GM19467 (cell line): Measurements from ENCODE around the gene POSTN.

Experiments used
- ATAC-seq: cut with Tn5 transposase; IDR thresholded peaks from one replicate; pipeline ENCODE4 v1.9.1; 2021; ENCODE audit warnings: mild to moderate bottlenecking, moderate library complexity; ENCODE audit not compliant: unreplicated experiment

POSTN gene

DNA sequence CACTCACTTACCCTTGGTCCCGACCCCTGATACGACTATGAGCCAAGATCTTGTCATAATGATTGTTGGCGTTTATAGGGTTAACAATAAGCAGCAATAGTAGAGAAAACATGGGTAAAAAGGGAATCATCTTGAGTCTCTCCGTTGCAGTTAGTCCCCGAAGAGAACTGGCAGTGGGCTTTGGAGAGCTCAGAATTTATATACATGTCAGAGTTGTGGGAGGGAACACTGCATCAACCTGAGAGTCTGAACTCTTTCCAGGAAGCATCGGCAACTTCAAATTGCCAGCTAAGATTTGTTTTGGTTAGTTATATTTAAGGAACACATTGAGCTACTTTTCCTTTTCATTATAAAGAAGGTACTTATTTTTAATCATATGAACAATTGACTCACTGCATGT, at the start of gene POSTN:
POSTN (minus strand) TSS at position 172 of the 400 bp plus-strand sequence; CDS start at position 130, 42 bp downstream.
- ATAC-seq: no peak

- no peak for ATAC-seq
Measured at GRCh38 chr13:37647031-37647650, 48.6 kb upstream of the POSTN start.

GRCh38 chr13:37646531-37646930, 48.0 kb upstream of the POSTN start:
- ATAC-seq: no peak

DNA sequence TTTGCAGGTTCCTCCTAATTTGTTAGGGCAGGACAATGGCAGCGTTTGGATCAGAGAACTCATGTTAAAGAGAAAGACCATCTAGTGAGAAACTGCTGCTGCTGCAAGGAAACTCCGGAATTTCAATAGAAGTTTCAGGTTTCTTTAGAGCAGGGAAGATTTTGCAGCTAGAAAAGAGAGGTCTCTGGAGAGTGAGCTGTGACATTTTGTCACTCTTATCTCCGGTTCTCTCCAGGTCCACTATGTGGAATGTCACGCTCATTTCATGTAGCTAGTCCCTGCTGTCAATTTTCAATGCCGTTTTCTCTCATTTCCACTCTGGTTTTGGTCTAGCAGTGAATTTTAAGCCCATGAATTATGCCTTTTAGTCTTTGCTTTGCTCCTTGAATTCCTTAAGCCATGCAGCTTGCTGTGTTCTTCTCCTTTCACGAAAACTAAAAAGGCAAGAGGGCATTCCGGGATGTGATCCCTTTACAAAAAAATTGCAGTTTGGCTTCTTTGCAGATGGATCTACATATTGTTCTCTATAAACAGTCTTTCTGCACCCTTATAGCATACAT, 46.7 kb upstream of the POSTN start:
- ATAC-seq: no peak

DNA sequence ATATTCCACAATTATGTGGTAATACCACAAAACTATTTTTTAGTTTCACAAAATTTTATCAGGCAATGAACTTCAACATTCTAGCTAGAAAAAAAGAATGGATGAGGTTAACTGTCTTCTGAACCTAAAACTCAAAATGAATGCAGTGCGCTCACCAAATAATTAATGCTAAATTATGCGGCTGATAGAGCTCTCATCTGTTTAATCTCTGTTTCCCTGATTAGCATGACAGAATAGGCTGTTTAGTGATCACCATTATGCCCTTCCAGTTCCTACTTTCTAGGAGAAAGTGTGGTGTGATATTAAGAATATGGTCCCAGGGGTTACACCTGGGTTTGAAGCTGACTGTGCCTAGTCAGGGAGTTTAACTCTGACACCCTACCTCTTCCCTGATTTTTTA, 42.8 kb upstream of the POSTN start:
- no peak for ATAC-seq

GRCh38 chr13:37640499-37640898, 41.9 kb upstream of the POSTN start:
- no peak for ATAC-seq

GRCh38 chr13:37636701-37637100, 38.1 kb upstream of the POSTN start:
- no peak for ATAC-seq

DNA sequence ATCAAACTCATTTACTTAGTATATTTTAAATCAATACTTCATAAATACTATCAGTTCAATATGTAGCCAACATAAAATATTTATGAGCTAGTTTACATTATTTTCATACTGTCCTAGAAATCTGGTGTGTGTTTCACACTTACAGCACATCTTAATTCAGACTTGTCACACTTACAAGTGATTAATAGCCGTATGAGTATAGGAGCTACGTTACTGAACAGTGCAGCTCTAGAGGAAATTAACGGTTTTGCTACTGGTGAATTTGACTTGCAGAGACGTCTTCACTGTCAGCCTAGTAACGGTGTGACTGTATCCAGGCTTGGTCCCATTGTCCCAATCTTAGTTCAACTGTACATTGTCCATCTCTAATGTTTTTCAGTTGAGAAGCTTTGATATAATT, 33.7 kb upstream of the POSTN start:
- no peak for ATAC-seq

- ATAC-seq: no peak
Measured at GRCh38 chr13:37627428-37627827, 28.9 kb upstream of the POSTN start.

DNA sequence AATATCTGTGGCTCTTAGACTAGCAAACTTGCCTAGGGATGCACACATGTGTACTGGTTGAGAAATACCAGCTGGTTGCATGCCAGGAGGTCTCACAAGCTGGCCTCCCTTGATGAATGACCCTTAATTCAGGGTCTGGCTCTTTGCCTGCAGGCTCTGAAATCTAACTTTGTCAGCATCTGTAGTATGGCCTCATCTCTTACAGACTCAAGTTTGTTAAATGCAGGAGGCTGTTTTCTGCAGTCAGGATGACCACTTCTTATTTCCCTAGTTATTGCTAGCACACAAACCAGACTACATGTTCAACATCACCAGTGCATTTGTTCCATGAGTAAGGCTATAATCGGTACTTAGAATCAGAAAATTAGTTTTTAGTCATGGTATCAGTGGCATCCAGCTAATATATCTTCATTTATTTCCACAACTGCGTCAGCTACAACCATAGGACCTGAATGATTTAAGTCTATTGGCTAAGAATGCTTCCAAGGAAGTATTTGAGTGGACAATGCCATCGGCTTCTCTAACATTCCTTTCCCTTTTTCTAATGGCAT, 23.3 kb upstream of the POSTN start:
- ATAC-seq: no peak

DNA sequence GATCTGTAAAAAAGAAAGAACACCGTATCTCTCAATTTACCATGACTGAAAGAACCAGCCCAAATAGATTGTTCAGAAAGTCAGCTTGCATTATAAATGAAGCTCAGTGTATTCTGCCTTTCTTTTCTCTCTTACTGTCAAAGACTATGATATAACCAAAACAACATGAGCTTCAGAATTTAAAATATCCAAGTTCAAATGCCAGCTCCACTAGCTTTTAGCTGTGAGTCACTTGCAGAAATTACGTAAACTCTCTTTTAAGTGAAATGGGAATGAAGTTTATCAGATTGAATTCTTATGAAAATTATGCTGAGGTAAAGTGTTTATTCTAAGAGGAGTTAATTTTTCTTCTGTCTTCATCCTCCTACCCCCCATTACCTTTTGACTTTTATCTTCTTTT, 20.0 kb upstream of the POSTN start:
- ATAC-seq: no peak

GRCh38 chr13:37617173-37617572, 18.6 kb upstream of the POSTN start:
- ATAC-seq: no peak

- ATAC-seq: no peak
Measured at GRCh38 chr13:37616131-37616530, 17.6 kb upstream of the POSTN start.

GRCh38 chr13:37615276-37615675, 16.7 kb upstream of the POSTN start:
- ATAC-seq: no peak

- no peak for ATAC-seq
Measured at GRCh38 chr13:37613638-37614037, 15.1 kb upstream of the POSTN start.

DNA sequence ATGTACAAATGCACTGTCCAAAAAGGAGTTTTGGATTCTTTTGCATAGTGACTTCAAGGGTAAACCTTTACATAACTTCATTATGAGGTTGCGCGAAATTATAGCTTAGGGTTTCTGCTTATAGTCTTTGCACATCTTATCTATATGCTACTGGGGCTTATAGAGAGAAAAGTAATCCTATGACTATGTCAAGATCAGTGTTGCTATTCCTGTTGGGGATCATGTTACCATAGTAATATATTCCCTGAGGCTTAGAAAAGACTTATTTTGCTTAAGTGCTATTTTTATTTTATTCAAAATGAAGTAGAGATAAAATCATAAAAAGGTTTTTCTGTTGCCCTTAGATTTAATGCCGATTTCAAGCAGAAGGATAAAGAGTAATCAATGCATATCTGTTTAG, 14.7 kb upstream of the POSTN start:
- ATAC-seq: no peak

GRCh38 chr13:37608750-37609339, 10.3 kb upstream of the POSTN start:
- ATAC-seq: no peak

GRCh38 chr13:37602733-37603381, 4.3 kb upstream of the POSTN start:
- no peak for ATAC-seq

- ATAC-seq: no peak
Measured at GRCh38 chr13:37601648-37602440, 3.3 kb upstream of the POSTN start.

DNA sequence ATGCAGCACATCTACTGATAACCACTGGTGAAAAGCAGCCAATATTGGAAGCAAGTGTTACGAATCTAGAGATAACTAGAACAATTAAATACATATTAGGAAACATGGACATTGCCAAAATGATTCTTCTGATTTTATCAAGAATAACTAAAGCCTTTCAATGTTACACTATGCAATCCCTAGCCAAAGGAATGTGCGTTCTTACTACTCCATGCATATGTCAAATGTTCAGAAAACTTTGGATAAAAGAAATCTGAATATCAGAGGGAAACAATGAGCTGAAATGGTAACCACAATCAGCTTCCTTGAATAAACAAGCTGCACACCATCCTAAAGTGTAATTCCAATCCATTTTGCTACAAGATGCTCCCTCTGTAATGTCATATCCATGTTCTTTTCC, 951 bp upstream of the POSTN start:
- no peak for ATAC-seq

DNA sequence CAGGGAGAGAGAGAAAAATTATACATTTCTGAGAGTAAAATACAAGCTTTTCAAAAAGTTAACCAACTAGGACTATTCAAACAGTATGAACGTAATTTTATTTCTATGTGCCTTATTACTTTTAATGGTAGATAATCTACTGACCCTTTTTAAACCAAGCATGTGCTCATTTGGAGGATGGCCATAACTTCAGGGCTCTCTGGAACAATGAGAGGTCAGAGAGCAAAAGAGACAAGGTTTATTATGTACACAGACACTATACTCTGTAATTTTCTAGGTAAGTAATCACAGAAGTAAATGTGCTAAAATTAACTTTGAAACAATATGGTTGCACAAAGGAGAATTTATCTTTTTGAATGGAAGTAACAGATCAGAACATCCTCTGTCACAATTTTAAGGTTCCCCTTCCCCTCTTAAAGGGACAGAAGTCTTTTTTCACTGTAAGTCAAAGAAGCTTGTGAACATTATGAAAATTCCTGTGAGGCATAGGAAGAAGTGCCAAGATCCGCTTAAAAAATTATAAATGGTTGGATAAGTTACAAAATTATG, 1.0 kb downstream of the POSTN start:
- ATAC-seq: no peak
